Activated CD8-positive, alpha-beta T cell treated with anti-CD3 and anti-CD28 coated beads, Interleukin-2, amount 10 ng/mL, durations not matched to agents 7 days and 5 days (primary cell): ENCODE results near the gene PAAF1. TPM values are rescaled to one million over a fixed set of nuclear protein-coding genes. Genes with fewer than 3 reads are reported as not detected.
"Not testable (repeated sequence)": the region's sequence is repeated elsewhere in the genome, so short reads cannot be mapped to it uniquely, and the experiment has no call there.

ENCODE experiments used
- ATAC-seq: fragments of 150-1000 bp; cut with Tn5 transposase; one replicate; pipeline ENCODE4 v1.10.0; 2021; ENCODE audit warnings: moderate library complexity
- CTCF ChIA-PET: fragments of 350-600 bp; sonication (Branson Sonifier 250); formaldehyde crosslinking; loops from one replicate; lab custom pipeline; 2021; ENCODE audit warnings: antibody characterized with exemption; lab: Charles Lee
- POLR2A ChIA-PET: fragments of 350-600 bp; sonication (Branson Sonifier 250); formaldehyde crosslinking; loops from one replicate; lab custom pipeline; 2021; ENCODE audit warnings: antibody characterized with exemption; lab: Charles Lee
- DNase-seq: peaks from one replicate; pipeline ENCODE4 v3.0.0-alpha.2; 2020
- H3K27ac Mint-ChIP-seq: one replicate; pipeline ENCODE4 v1.8.0; 2021; ENCODE audit warnings: mild to moderate bottlenecking, mixed read lengths
- H3K27me3 Mint-ChIP-seq: one replicate; pipeline ENCODE4 v1.8.0; 2021; ENCODE audit warnings: low read depth, mixed read lengths
- H3K36me3 Mint-ChIP-seq: one replicate; pipeline ENCODE4 v1.8.0; 2021; ENCODE audit warnings: low read depth, mixed read lengths
- H3K4me1 Mint-ChIP-seq: one replicate; pipeline ENCODE4 v1.8.0; 2021; ENCODE audit warnings: low read depth, mixed read lengths
- H3K4me3 Mint-ChIP-seq: one replicate; pipeline ENCODE4 v1.8.0; 2021; ENCODE audit warnings: mild to moderate bottlenecking, mixed read lengths
- H3K9me3 Mint-ChIP-seq: one replicate; pipeline ENCODE4 v1.8.0; 2022; ENCODE audit warnings: mixed read lengths; ENCODE audit not compliant: insufficient read depth
- total RNA-seq, 2 experiments: library from RNA; stranded (reverse); gene quantifications; one replicate each; pipeline ENCODE4 v1.2.3, GENCODE V29; 2021

The PAAF1 gene
- total RNA-seq, 2 experiments from 2014 or later = 17.9 to 19.6 TPM

DNA sequence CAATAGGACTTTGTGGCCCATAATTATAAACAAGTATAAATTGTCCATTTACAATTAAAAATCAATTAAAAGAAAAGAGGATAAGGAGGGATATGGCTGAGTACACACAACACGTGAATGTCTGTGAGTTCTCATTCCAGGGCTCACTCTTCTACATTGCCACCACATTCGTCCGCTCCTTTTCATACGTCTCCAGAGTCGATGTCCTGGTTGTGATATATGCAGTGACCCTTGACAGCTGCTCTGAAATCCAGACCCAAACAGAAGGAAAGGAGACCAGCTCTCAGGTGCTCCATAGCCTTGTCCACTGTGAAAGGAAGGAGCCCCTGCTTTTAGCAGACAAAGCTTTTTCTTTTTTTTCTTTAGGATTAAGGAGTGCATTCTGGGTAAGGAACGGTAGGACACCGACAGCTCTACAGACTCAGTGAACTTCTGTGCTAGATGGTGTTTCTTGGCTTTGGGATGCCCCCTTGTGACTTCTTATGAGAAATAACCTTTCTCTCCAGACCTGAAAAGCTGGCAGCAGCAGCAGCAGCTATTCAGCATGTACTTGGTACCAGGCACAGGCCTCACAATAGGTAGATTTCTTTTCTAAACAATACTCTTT is 54.3 kb downstream of the PAAF1 start:
- peak; percentile 72 for ATAC-seq
- H3K4me1 Mint-ChIP-seq = no peaks in the 10 kb centered on the region
- no peak overlapping the region for H3K27ac Mint-ChIP-seq
- peak; percentile 47 for DNase-seq
- H3K36me3 Mint-ChIP-seq = peaks cover 24% of the 10 kb centered on the region
- ChIA-PET POLR2A (no interaction called here), CTCF (interaction anchor here (0.6 to 2.4 kb wide), 9 partner anchors 9 to 650 kb away, joined by 3 to 13 read pairs (median 3); no protein-coding TSS in a partner anchor)
- H3K27me3 Mint-ChIP-seq = no peaks in the 10 kb centered on the region
- H3K4me3 Mint-ChIP-seq = no peak overlapping the region
- no peaks in the 10 kb centered on the region for H3K9me3 Mint-ChIP-seq

GRCh38 chr11:73931951-73932350 is 55.2 kb downstream of the PAAF1 start:
- Mint-ChIP-seq H3K36me3 (peaks cover 23% of the 10 kb centered on the region), H3K27me3 (no peaks in the 10 kb centered on the region), H3K27ac (peak overlapping the region; percentile 30), H3K4me3 (no peak overlapping the region), H3K9me3 (no peaks in the 10 kb centered on the region), H3K4me1 (no peaks in the 10 kb centered on the region)
- ATAC-seq (no peak), DNase-seq (no peak)
- CTCF ChIA-PET = interaction anchor here (0.6 to 2.4 kb wide), 7 partner anchors 9 to 649 kb away, joined by 3 to 13 read pairs (median 3); no protein-coding TSS in a partner anchor
- POLR2A ChIA-PET = no interaction called here

GRCh38 chr11:73932781-73933180 is 56.0 kb downstream of the PAAF1 start:
- ChIA-PET POLR2A (no interaction called here), CTCF (interaction anchor here (0.8 to 2.4 kb wide), 2 partner anchors 28 to 307 kb away, joined by 3 to 13 read pairs; no protein-coding TSS in a partner anchor)
- DNase-seq (no peak), ATAC-seq (no peak)
- H3K9me3 Mint-ChIP-seq = no peaks in the 10 kb centered on the region
- H3K4me1 Mint-ChIP-seq = no peaks in the 10 kb centered on the region
- H3K4me3 Mint-ChIP-seq = no peak overlapping the region
- H3K27me3 Mint-ChIP-seq = no peaks in the 10 kb centered on the region
- peaks cover 20% of the 10 kb centered on the region for H3K36me3 Mint-ChIP-seq
- H3K27ac Mint-ChIP-seq = no peak overlapping the region

- CTCF ChIA-PET, POLR2A ChIA-PET, DNase-seq, H3K4me1 Mint-ChIP-seq, H3K9me3 Mint-ChIP-seq, H3K27me3 Mint-ChIP-seq, H3K27ac Mint-ChIP-seq, ATAC-seq, H3K4me3 Mint-ChIP-seq: not testable (repeated sequence)
- peaks cover 16% of the 10 kb centered on the region for H3K36me3 Mint-ChIP-seq
Measured at GRCh38 chr11:73936047-73936446, 59.2 kb downstream of the PAAF1 start.

DNA sequence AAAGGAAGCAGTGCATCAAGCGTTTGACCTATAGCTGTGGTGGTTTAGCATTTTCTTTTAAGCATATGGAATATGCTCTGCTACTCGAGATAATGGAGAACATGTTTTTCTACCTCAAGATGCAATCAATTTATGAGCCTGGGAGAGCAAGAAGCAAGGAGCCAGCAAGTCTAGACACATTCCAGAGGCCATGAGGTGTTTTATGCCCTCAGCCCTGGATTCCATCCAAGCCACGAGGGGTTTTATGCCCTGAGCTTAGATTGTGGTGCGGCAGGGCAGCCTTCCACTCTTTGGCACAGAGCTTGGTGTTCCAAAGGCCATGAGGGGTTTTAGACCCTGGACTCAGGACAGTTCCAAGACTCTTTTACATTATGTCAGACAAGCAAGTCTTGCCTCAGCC is 62.3 kb downstream of the PAAF1 start:
- H3K27ac Mint-ChIP-seq = no peak overlapping the region
- H3K4me1 Mint-ChIP-seq = peaks cover 6% of the 10 kb centered on the region
- ChIA-PET CTCF (interaction anchor here (1.1 kb wide), 1 partner anchor 33 kb away, joined by 3 read pairs; no protein-coding TSS in a partner anchor), POLR2A (interaction anchor here (0.9 kb wide), 1 partner anchor 17 kb away, joined by 3 read pairs; no protein-coding TSS in a partner anchor)
- no peak for DNase-seq
- H3K4me3 Mint-ChIP-seq = no peak overlapping the region
- no peaks in the 10 kb centered on the region for H3K27me3 Mint-ChIP-seq
- peaks cover 7% of the 10 kb centered on the region for H3K9me3 Mint-ChIP-seq
- ATAC-seq = no peak
- H3K36me3 Mint-ChIP-seq = peaks cover 15% of the 10 kb centered on the region

GRCh38 chr11:73940801-73941570 is 64.2 kb downstream of the PAAF1 start:
- Mint-ChIP-seq H3K27ac (no peak overlapping the region), H3K27me3 (peaks cover 2% of the 10 kb centered on the region), H3K4me1 (peaks cover 6% of the 10 kb centered on the region), H3K4me3 (no peak overlapping the region), H3K36me3 (peaks cover 10% of the 10 kb centered on the region), H3K9me3 (peaks cover 7% of the 10 kb centered on the region)
- ChIA-PET CTCF (interaction anchor here (0.9 to 1.2 kb wide), 2 partner anchors 23 to 315 kb away, joined by 3 read pairs; no protein-coding TSS in a partner anchor), POLR2A (interaction anchor here (1.0 kb wide), 1 partner anchor 133 kb away, joined by 3 read pairs; no protein-coding TSS in a partner anchor)
- DNase-seq (no peak), ATAC-seq (no peak)

- Mint-ChIP-seq H3K27me3 (peaks cover 2% of the 10 kb centered on the region), H3K4me3 (no peak overlapping the region), H3K27ac (no peak overlapping the region), H3K4me1 (peaks cover 6% of the 10 kb centered on the region), H3K36me3 (peaks cover 7% of the 10 kb centered on the region), H3K9me3 (peaks cover 7% of the 10 kb centered on the region)
- POLR2A ChIA-PET = no interaction called here
- DNase-seq = no peak
- ATAC-seq = no peak
- CTCF ChIA-PET = interaction anchor here (0.9 to 1.2 kb wide), 3 partner anchors 22 to 316 kb away, joined by 3 read pairs; no protein-coding TSS in a partner anchor
Measured at GRCh38 chr11:73942010-73942409, 65.2 kb downstream of the PAAF1 start.

- no peak for ATAC-seq
- peaks cover 2% of the 10 kb centered on the region for H3K27me3 Mint-ChIP-seq
- no peak for DNase-seq
- ChIA-PET CTCF (no interaction called here), POLR2A (no interaction called here)
- no peak overlapping the region for H3K27ac Mint-ChIP-seq
- H3K4me1 Mint-ChIP-seq = no peaks in the 10 kb centered on the region
- H3K4me3 Mint-ChIP-seq = no peak overlapping the region
- peaks cover 7% of the 10 kb centered on the region for H3K9me3 Mint-ChIP-seq
- H3K36me3 Mint-ChIP-seq = peaks cover 3% of the 10 kb centered on the region
Measured at GRCh38 chr11:73944085-73944484, 67.3 kb downstream of the PAAF1 start.

- Mint-ChIP-seq H3K4me3 (no peak overlapping the region), H3K27ac (no peak overlapping the region), H3K4me1 (no peaks in the 10 kb centered on the region), H3K27me3 (peaks cover 2% of the 10 kb centered on the region), H3K36me3 (peaks cover 3% of the 10 kb centered on the region), H3K9me3 (peaks cover 7% of the 10 kb centered on the region)
- ChIA-PET CTCF (no interaction called here), POLR2A (no interaction called here)
- ATAC-seq (no peak), DNase-seq (no peak)
Measured at GRCh38 chr11:73944901-73945300, 68.1 kb downstream of the PAAF1 start.

DNA sequence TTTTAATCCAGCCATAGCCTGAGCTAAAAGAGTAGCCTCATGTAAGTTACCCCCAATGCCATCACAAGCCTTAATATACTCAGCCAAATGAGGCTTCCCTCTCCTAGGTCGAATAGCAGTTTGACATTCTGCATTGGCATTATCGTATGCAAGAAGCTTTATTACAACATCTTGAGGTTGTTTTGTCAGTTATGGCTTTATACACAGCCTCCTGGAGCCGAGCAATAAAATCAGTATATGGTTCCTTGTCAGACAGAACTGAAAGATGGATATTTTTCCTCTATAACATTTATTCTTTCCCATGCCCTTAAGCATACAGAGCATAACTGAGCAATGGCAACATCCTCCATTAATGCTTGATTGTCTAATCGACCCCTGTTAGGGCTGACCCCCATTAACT is 68.6 kb downstream of the PAAF1 start:
- no peak for DNase-seq
- H3K27me3 Mint-ChIP-seq = peaks cover 2% of the 10 kb centered on the region

GRCh38 chr11:73946798-73947458 is 70.1 kb downstream of the PAAF1 start:
- Mint-ChIP-seq H3K27me3 (peaks cover 2% of the 10 kb centered on the region), H3K4me1 (no peaks in the 10 kb centered on the region), H3K4me3 (no peak overlapping the region), H3K27ac (no peak overlapping the region), H3K9me3 (no peaks in the 10 kb centered on the region), H3K36me3 (no peaks in the 10 kb centered on the region)
- no peak for ATAC-seq
- POLR2A ChIA-PET = no interaction called here
- no peak for DNase-seq
- CTCF ChIA-PET = no interaction called here

More for the DNA sequence above, 68.6 kb downstream of the PAAF1 start:
- Mint-ChIP-seq H3K36me3 (peaks cover 3% of the 10 kb centered on the region), H3K4me1 (no peaks in the 10 kb centered on the region), H3K27ac (no peak overlapping the region), H3K4me3 (no peak overlapping the region), H3K9me3 (peaks cover 7% of the 10 kb centered on the region)
- ATAC-seq = no peak
- CTCF ChIA-PET = interaction anchor here (1.3 kb wide), 1 partner anchor 19 kb away, joined by 4 read pairs; no protein-coding TSS in a partner anchor
- POLR2A ChIA-PET = no interaction called here
